GM12891 (cell line): ENCODE measurements around the gene PITPNM1. TPM values are rescaled to one million over a fixed set of nuclear protein-coding genes. Genes with fewer than 3 reads are reported as not detected.
"Not testable (repeated sequence)": the region's sequence is repeated elsewhere in the genome, so short reads cannot be mapped to it uniquely, and the experiment has no call there.

ENCODE experiments used
- DNase-seq: peaks from one replicate; pipeline ENCODE4 v3.0.0; 2011; ENCODE audit warnings: low spot score; ENCODE audit not compliant: insufficient read length
- FAIRE-seq: peaks from 2 replicates; lab custom pipeline; 2011; peaks lifted over from hg19 to GRCh38; lab: Jason Lieb, UNC
- PAX5 ChIP-seq: IDR thresholded peaks from 2 replicates; pipeline ENCODE4 v1.6.1; 2011; ENCODE audit warnings: low read length, moderate library complexity, mild to moderate bottlenecking; ENCODE audit not compliant: insufficient read depth, severe bottlenecking
- POLR2A ChIP-seq: IDR thresholded peaks from 2 replicates; pipeline ENCODE4 v1.6.1; 2011; ENCODE audit warnings: low read depth, low read length, control low read depth
- POLR2AphosphoS5 ChIP-seq: IDR thresholded peaks from 2 replicates; pipeline ENCODE4 v1.6.1; 2011; ENCODE audit warnings: low read depth, low read length, control low read depth
- POU2F2 ChIP-seq: IDR thresholded peaks from 2 replicates; pipeline ENCODE4 v1.6.1; 2011; ENCODE audit warnings: low read depth, mild to moderate bottlenecking, control low read depth, low read length, moderate library complexity
- SPI1 ChIP-seq: IDR thresholded peaks from 2 replicates; pipeline ENCODE4 v1.6.1; 2011; ENCODE audit warnings: low read depth, low read length, control low read depth
- TAF1 ChIP-seq: IDR thresholded peaks from 2 replicates; pipeline ENCODE4 v1.6.1; 2011; ENCODE audit warnings: low read depth, low read length, control low read depth
- polyA plus RNA-seq: library from polyadenylated mRNA; unstranded; fragments of >200 nt; gene quantifications from one replicate; pipeline ENCODE4 v1.2.1, GENCODE V29; 2012; ENCODE audit warnings: low read depth, missing spikeins, inconsistent platforms; ENCODE audit not compliant: missing spikeins

PITPNM1 gene
- polyA plus RNA-seq: 23.3 TPM

DNA sequence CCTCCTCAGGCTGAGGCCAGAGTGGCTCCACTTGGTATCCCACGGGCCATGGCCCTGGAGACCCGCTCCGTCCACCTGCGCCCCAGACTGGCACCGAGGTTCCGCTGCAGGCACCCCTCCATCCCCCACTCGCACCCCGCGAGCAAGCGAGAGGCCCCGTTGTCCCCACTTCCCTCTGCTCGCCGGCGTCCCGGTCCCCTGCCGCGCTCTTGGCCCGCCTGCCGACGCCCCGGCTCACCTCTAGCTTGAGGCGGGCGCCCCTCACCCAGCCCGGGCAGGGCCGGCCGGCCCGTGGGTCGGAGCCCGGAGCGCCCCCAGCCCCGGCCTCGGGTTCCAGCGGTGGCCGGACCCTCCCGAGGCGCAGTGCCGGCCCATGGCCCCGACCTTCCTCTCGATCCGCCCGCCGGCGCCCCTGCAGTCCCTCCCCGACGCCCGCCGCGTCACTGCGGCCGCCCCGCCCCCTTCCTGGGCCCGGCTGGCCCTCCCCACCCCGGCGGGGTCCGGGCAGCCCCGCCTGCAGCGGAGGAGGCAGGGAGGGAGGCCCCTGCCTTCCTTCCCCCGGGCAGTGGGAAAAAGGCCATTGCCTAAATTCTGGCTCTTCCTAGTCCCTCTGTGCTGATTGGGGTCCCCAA lies at the start of gene PITPNM1:
Gene PITPNM1, minus strand, starts transcription at position 414 of the 632 bp plus-strand sequence. CDS start 1,183 bp downstream, outside the sequence.
- TF ChIP-seq POLR2AphosphoS5: no peak
- peak; percentile 19; the same call in 1 of the 2 replicates for TF ChIP-seq SPI1
- FAIRE-seq: peak; percentile 96
- peak; percentile 83 for DNase-seq

DNA sequence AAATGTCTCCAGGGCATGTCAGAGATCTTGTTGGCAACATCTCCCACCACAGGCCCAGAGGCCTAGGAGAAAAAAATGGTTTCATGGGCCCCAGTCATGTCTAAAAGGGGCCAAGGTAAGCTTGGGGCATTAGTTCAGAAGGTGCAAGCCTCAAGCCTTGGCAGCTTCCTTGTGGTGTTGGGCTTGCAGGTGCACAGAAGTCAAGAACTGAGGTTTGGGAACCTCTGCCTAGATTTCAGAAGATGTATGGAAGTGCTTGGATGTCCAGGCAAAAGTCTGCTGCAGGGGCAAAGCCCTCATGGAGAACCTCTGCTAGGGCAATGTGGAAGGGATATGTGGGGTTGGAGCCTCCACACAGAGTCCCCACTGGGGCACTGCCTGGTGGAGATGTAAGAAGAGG lies 46.5 kb upstream of the PITPNM1 start:
- not testable (repeated sequence) for FAIRE-seq, DNase-seq

DNA sequence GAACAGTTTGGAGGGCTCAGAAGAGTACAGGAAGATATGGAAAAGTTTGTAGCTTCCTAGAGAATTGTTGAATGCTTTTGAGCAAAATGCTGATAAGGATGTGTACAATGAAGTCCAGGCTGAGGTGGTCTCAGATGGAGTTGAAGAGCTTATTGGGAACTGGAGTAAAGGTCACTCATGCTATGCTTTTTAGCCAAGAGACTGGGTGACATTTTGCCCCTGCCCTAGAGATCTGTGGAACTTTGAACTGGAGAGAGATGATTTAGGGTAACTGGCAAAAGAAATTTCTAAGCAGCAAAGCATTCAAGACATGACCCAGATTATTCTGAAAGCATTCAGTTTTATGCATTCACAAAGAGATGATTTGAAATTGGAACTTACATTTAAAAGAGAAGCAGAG lies 46.0 kb upstream of the PITPNM1 start:
- no peak for DNase-seq
- FAIRE-seq: no peak
- TF ChIP-seq POU2F2 (no peak), POLR2A (no peak), SPI1 (no peak), POLR2AphosphoS5 (no peak), PAX5 (no peak)

DNA sequence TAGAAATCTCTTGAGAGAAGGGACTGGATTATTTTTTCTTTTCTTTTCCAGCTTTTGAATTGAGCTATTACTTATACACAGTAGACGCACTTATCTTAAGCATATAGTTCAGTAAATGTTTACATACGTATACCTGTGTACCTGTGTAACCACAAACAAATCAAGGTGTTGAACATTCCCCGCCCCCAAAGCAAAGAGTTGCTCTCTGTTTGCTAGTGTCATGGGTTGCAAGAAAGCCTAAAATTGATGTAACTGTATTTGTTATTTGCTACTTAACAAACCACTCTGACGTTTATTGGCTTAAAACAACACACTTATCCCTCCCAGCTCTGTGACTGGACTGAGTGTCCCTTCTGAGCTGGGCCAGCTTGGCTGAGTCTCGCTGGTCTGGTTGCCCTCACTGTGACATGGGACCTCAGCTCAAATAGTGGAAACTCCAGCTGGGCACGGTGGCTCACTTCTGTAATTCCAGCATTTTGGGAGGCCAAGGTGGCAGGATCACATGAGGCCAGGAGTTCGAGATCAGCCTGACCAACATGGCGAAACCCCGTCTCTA lies 43.5 kb upstream of the PITPNM1 start:
- FAIRE-seq (no peak), DNase-seq (no peak)
- TF ChIP-seq POLR2AphosphoS5 (no peak), SPI1 (no peak), POU2F2 (no peak), TAF1 (no peak), POLR2A (no peak), PAX5 (no peak)

DNA sequence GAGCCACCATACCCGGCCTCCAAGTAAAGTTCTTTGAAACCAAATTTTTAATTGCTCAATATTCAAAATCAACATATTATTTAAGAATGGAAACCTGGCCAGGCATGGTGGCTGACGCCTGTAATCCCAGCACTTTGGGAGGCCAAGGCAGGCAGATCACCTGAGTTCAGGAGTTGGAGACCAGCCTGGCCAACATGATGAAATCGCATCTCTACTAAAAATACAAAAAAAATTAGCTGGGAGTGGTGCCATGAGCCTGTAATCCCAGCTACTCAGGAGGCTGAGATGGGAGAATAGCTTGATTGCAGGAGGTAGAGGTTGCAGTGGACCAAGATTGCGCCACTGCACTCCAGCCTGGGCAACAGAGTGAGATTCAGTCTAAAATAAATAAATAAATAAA lies 42.9 kb upstream of the PITPNM1 start:
- FAIRE-seq, DNase-seq: not testable (repeated sequence)

DNA sequence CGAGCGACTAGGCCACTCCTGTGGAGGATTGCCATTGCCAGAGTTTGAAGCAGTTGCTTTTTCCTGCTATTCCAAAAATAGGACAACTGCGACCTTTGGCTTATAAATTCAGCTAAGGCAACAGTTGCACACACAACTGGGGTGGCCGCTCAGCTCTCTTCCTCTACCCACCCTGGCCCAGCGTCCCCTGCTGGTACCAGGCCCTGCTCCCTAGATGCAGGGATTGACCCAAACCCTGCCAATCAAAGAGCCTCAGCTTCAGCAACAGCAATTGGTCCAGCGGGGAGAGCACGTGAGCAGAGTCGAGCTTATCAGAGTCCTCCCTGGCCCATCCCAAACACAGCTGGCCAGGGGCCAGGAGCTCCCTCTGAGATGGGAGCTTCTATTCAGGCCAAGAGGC lies 40.1 kb upstream of the PITPNM1 start:
- TF ChIP-seq SPI1: no peak
- TF ChIP-seq POLR2AphosphoS5: no peak
- no peak for TF ChIP-seq PAX5
- no peak for TF ChIP-seq POLR2A
- TF ChIP-seq POU2F2: no peak
- no peak for TF ChIP-seq TAF1
- no peak for DNase-seq
- FAIRE-seq: no peak

DNA sequence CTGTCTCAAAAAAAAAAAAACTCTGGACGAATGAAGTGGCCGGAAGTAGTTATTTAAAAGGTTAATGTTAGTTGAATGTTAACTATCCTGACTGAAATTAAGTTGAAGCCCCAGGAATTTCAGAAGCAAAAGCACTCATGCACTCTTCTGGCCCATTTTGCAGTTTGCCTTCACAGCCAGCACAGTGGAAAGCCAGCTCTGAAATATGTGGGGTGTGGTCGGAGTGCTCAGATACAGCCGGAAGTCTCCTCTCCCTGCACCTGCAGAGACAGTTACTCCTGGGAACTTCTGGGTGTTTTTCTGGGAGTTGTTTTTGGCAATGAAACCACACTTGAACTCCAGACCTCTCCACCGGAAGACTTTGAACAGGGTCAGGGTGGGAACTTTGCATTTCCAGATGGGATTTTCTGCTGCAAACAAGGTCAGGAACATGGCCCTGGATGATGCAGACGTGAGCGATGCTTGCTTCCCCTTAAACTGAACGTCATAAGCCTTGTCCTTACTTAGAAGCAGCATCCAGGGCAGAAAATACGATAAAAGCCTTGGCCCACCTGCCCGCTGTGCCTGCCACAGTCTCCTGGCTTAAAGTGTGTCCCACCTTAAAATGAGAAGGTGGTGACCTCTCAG lies 39.6 kb upstream of the PITPNM1 start:
- FAIRE-seq (no peak), DNase-seq (no peak)
- no peak for TF ChIP-seq POLR2A
- no peak for TF ChIP-seq PAX5
- no peak for TF ChIP-seq POU2F2
- no peak for TF ChIP-seq POLR2AphosphoS5
- no peak for TF ChIP-seq TAF1
- no peak for TF ChIP-seq SPI1

DNA sequence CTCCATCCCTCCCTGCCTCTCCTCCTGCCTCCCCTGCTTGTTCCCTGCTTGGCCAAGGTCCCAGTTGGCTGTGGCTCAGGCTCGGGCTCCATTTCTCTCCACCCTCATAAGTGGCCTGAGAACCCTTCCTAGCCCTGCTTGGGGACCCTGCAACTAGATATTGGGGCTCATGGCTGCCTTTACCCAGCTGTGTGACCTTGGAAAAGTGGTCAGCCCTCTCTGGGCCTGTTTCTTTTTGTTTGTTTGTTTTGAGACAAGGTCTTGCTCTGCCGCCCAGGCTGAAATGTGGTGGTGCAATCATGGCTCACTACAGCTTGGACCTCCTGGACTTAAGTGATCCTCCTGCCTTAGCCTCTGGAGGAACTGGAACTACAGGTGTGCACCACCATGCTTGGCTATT lies 38.4 kb upstream of the PITPNM1 start:
- no peak for FAIRE-seq
- DNase-seq: no peak
- TF ChIP-seq PAX5: no peak
- no peak for TF ChIP-seq POLR2AphosphoS5
- TF ChIP-seq TAF1: no peak
- no peak for TF ChIP-seq SPI1
- TF ChIP-seq POU2F2: no peak
- no peak for TF ChIP-seq POLR2A

DNA sequence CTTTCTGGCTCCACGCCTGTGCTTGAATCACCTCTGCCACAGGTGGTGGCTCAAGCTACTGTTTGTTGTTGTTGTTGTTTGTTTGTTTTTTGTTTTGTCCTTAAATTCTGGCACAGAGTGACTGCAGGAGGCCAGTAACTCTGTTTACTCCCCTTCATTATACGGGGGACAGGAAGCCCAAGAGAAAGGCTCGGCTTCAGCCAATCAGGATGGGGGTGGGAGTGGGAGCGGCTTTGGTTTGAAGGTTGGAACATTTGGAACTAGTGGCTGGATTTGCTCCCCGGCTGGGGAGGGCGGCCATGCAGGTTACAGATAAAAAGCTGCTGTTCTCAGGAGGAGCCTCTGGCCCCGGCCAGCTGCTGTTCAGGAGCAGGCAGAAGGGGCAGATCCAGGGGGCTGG lies 37.8 kb upstream of the PITPNM1 start:
- FAIRE-seq (no peak), DNase-seq (no peak)
- TF ChIP-seq PAX5 (no peak), TAF1 (no peak)

DNA sequence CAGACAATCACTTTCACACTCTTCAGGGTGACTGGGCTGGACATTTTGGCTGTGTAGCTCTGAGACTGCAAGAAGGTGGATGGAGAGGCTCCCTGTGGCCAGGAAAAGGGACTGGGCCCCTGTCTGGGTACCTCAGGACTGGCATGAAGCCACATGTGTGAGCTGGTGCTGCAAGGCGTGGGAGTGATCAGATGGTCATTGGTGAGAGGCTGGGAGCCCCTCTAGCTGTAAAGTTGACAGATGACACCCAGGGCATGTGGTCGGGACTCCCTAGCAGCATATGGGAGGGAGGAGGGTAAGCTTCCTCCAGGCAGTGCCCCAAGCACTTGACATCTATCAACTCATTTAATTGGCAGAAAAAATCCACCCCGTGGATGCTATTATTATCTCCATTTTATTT lies 37.0 kb upstream of the PITPNM1 start:
- FAIRE-seq: no peak
- TF ChIP-seq SPI1: no peak
- TF ChIP-seq POLR2AphosphoS5: no peak
- TF ChIP-seq PAX5: no peak
- TF ChIP-seq POU2F2: no peak
- no peak for TF ChIP-seq POLR2A
- TF ChIP-seq TAF1: no peak
- DNase-seq: no peak
